Fibroblast of lung (primary cell): ENCODE results near the gene KRT40. TPM values are rescaled to one million over a fixed set of nuclear protein-coding genes. Genes with fewer than 3 reads are reported as not detected.

Source experiments
- DNase-seq, 2 donors: peaks; one replicate each; pipeline versions ENCODE4 v3.0.0 to v3.0.0-alpha.2; 2010; ENCODE audit warnings: low read depth in 2 of 2
- H2AFZ ChIP-seq: 2 replicates; pipeline ENCODE4 v1.5.1; 2012; ENCODE audit warnings: low read length, control low read depth, inconsistent platforms
- H3K27ac ChIP-seq: 2 replicates; pipeline ENCODE4 v1.5.1; 2011; ENCODE audit warnings: low read length, control low read depth; ENCODE audit not compliant: insufficient read depth
- H3K27me3 ChIP-seq: 2 replicates; pipeline ENCODE4 v1.5.1; 2011; ENCODE audit warnings: mild to moderate bottlenecking, low read length; ENCODE audit not compliant: control insufficient read depth, insufficient read depth
- H3K36me3 ChIP-seq: 2 replicates; pipeline ENCODE4 v1.5.1; 2011; ENCODE audit warnings: low read length; ENCODE audit not compliant: control insufficient read depth, insufficient read depth
- H3K4me1 ChIP-seq: 2 replicates; pipeline ENCODE4 v1.5.1; 2011; ENCODE audit warnings: low read length; ENCODE audit not compliant: control insufficient read depth, insufficient read depth; ENCODE audit errors: extremely low read depth
- H3K4me2 ChIP-seq: 2 replicates; pipeline ENCODE4 v1.5.1; 2011; ENCODE audit warnings: low read length, control low read depth; ENCODE audit not compliant: insufficient read depth; ENCODE audit errors: extremely low read depth
- H3K4me3 ChIP-seq, 4 experiments: fragments of 200-600 bp in 1 of 4; sonication (generic) in 1 of 4; replicated peaks in 1 of 4; 2 replicates each; pipeline ENCODE4 v1.5.1; 2011 to 2016; ENCODE audit warnings: low read length in 4 of 4, low read depth in 3 of 4, mild to moderate bottlenecking in 3 of 4, control low read depth in 2 of 4, inconsistent platforms in 1 of 4, mixed read lengths in 1 of 4; ENCODE audit not compliant: insufficient read depth in 1 of 4; ENCODE audit errors: control extremely low read depth in 1 of 4
- H3K79me2 ChIP-seq: 2 replicates; pipeline ENCODE4 v1.5.1; 2012; ENCODE audit warnings: mild to moderate bottlenecking, low read length, inconsistent platforms; ENCODE audit not compliant: control insufficient read depth, insufficient read depth
- H3K9ac ChIP-seq: 2 replicates; pipeline ENCODE4 v1.5.1; 2011; ENCODE audit warnings: mild to moderate bottlenecking, low read length, control low read depth; ENCODE audit not compliant: insufficient read depth
- H3K9me3 ChIP-seq: 2 replicates; pipeline ENCODE4 v1.5.1; 2012; ENCODE audit warnings: low read depth, low read length; ENCODE audit not compliant: control insufficient read depth, insufficient read depth
- H4K20me1 ChIP-seq: 2 replicates; pipeline ENCODE4 v1.5.1; 2011; ENCODE audit warnings: low read length; ENCODE audit not compliant: control insufficient read depth, insufficient read depth; ENCODE audit errors: extremely low read depth
- CTCF ChIP-seq, 2 donors: IDR thresholded peaks in 1 of 2; conservative IDR thresholded peaks in 1 of 2; 1 replicate in 1 of 2; 2 replicates in 1 of 2; pipeline ENCODE4 v1.5.1; 2011 to 2012; ENCODE audit warnings: low read length in 2 of 2, control low read depth in 1 of 2, inconsistent platforms in 1 of 2, low read depth in 1 of 2, mild to moderate bottlenecking in 1 of 2
- EZH2 ChIP-seq: IDR thresholded peaks from 2 replicates; pipeline ENCODE4 v1.5.1; 2012; ENCODE audit warnings: low read length, control low read depth, mild to moderate bottlenecking; ENCODE audit errors: missing control alignments
- polyA plus RNA-seq, 2 donors: library from polyadenylated mRNA; depleted of rRNA in 1 of 2; stranded (reverse) in 1 of 2; unstranded in 1 of 2; fragments of >200 nt; gene quantifications; 2 replicates each; pipeline ENCODE4 v1.2.1, GENCODE V29; 2011 to 2012; ENCODE audit warnings: missing spikeins in 1 of 2
- total RNA-seq: library from RNA; depleted of rRNA; stranded (reverse); fragments of >200 nt; gene quantifications from 2 replicates; pipeline ENCODE4 v1.2.1, GENCODE V29; 2014

KRT40 gene
- total and polyA plus RNA-seq, 2 donors (not counting 1 experiment from before 2014, with no cell fraction given), result 0.05 TPM; not detected in 1

DNA sequence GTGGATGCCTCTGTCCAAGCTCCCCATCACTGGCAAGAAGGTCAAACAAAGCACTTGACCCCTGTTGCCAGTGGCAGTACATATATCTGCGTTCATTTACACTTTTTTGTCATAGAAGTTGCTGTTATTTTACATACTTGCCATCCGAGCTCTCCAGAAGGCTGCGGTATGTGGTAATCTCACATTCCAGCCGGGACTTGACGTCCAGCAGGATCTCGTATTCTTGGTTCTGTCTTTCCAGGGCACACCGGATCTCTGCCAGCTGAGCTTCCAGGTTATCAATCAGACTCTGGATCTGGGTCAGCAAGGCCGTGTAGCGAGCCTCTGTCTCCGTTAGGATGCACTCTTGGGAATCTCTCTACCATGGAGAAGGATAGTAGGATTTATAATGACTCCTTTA is 24.0 kb downstream of the KRT40 start:
- Histone ChIP-seq H3K4me3 (peak overlapping the region in 1 of 4 experiments; percentile 46), H3K4me2 (peak overlapping the region; percentile 6), H4K20me1 (no peaks in the 10 kb centered on the region), H3K79me2 (no peaks in the 10 kb centered on the region), H3K27me3 (no peaks in the 10 kb centered on the region), H2AFZ (peak overlapping the region; percentile 9), H3K27ac (no peak overlapping the region), H3K9ac (no peak overlapping the region), H3K4me1 (peaks cover 13% of the 10 kb centered on the region), H3K36me3 (no peaks in the 10 kb centered on the region), H3K9me3 (no peaks in the 10 kb centered on the region)
- TF ChIP-seq EZH2, result no peak
- no peak for TF ChIP-seq CTCF (conservative IDR thresholded peaks at IDR 0.05 in 1 of 2, IDR thresholded peaks at IDR 0.05 in 1 of 2; ENCODE audit: low read depth in 1 of 2, low read length in 2 of 2)
- DNase-seq, result peak in 1 of 2 donors; percentile 26

DNA sequence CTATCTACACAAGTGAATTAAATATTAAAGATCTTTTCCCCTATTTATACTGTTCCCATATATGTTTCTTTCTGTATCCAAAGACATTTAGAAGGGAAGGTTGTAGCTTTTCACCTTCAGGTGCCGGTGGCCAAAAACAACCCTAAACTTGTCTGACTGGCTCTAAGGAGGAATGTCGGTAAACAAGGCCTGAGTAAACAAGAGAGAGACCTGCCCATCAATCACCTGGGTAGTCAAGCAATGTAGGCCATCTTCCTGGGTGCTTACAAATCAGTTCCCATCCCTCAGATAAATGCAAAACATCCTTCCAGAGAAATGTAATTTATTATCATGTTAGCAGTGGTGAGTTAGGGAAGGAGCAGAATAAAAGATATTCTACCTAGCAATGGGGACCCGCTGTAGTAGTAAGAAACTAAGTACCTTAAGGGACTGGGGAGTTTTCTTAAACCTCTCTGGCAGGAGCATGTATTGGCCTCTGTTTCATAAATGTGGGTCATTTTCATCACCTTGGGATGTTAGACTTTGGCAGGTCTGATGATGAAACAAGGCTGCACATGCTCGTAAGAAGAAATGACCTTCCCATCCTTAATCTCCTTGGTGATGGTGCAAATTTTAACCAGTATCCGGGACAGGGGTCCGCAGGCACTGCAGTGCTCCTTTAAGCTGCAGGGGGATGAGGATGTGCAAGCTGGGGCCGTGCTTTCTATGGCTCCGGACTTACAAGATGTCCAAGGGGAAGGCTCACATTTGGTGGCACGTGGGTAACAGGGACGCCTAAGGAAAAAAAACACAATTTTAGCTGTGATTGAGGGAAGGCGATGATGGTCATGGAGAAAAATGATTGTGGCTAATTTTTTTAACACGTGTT is 25.8 kb downstream of the KRT40 start:
- Histone ChIP-seq H3K4me2 (no peak overlapping the region), H3K27me3 (no peaks in the 10 kb centered on the region), H3K4me1 (peaks cover 20% of the 10 kb centered on the region), H3K9me3 (no peaks in the 10 kb centered on the region), H3K4me3 (no peak overlapping the region), H3K79me2 (no peaks in the 10 kb centered on the region), H4K20me1 (no peaks in the 10 kb centered on the region), H3K27ac (peak overlapping the region; percentile 2), H3K36me3 (no peaks in the 10 kb centered on the region), H2AFZ (no peak overlapping the region), H3K9ac (no peak overlapping the region)
- no peak for DNase-seq
- TF ChIP-seq CTCF (conservative IDR thresholded peaks at IDR 0.05 in 1 of 2, IDR thresholded peaks at IDR 0.05 in 1 of 2; ENCODE audit: low read depth in 1 of 2, low read length in 2 of 2) (no peak), EZH2 (no peak)

- Histone ChIP-seq H4K20me1 (no peaks in the 10 kb centered on the region), H2AFZ (no peak overlapping the region), H3K9ac (no peak overlapping the region), H3K79me2 (no peaks in the 10 kb centered on the region), H3K4me1 (peaks cover 27% of the 10 kb centered on the region), H3K27ac (peak overlapping the region; percentile 31), H3K4me3 (no peak overlapping the region), H3K9me3 (no peaks in the 10 kb centered on the region), H3K36me3 (no peaks in the 10 kb centered on the region), H3K27me3 (no peaks in the 10 kb centered on the region), H3K4me2 (peak overlapping the region; percentile 18)
- DNase-seq, result peak; percentile 67 to 100
- TF ChIP-seq EZH2 (no peak), CTCF (conservative IDR thresholded peaks at IDR 0.05 in 1 of 2, IDR thresholded peaks at IDR 0.05 in 1 of 2; ENCODE audit: low read depth in 1 of 2, low read length in 2 of 2) (no peak)
Measured at GRCh38 chr17:40956401-40957254, 27.5 kb downstream of the KRT40 start.
